Panc1 (cell line): ENCODE measurements around the gene GRAMD2A. TPM values are rescaled to one million over a fixed set of nuclear protein-coding genes. Genes with fewer than 3 reads are reported as not detected.

Experiments
- ATAC-seq: fragments of 200-7000 bp; cut with Tn5 transposase; 2 replicates; pipeline ENCODE4 v1.9.1; 2020; ENCODE audit warnings: mild to moderate bottlenecking, moderate library complexity
- BruUV-seq: library from RNA; stranded (reverse); fragments of 400-500 nt; replicated peaks from 2 replicates; lab custom pipeline; 2021; lab: Mats Ljungman, UMichigan
- CTCF ChIA-PET: fragments of 300-600 bp; sonication (Branson Sonifier 250); formaldehyde crosslinking; loops from one replicate; lab custom pipeline; 2022; ENCODE audit warnings: antibody characterized with exemption; lab: Charles Lee
- POLR2A ChIA-PET: fragments of 300-600 bp; sonication (Branson Sonifier 250); formaldehyde crosslinking; loops from one replicate; lab custom pipeline; 2022; ENCODE audit warnings: antibody characterized with exemption; lab: Charles Lee
- DNase-seq: peaks from one replicate; pipeline ENCODE4 v3.0.0-alpha.2; 2010; ENCODE audit warnings: low read depth, low spot score
- H3K27ac ChIP-seq: 2 replicates; pipeline ENCODE4 v1.5.1; 2011; ENCODE audit warnings: mild to moderate bottlenecking, low read length, inconsistent platforms
- H3K27me3 ChIP-seq: fragments of 200-500 bp; sonication (Bioruptor generic); 2 replicates; pipeline ENCODE4 v1.6.0; 2014; ENCODE audit warnings: low read length, inconsistent platforms; ENCODE audit not compliant: control insufficient read depth, insufficient read depth
- H3K36me3 ChIP-seq: fragments of 200-500 bp; sonication (Bioruptor generic); 2 replicates; pipeline ENCODE4 v1.5.1; 2014; ENCODE audit warnings: inconsistent platforms, mild to moderate bottlenecking, low read length, moderate library complexity; ENCODE audit not compliant: control insufficient read depth, insufficient read depth
- H3K4me1 ChIP-seq: 2 replicates; pipeline ENCODE4 v1.5.1; 2011; ENCODE audit warnings: inconsistent platforms, mild to moderate bottlenecking, low read length, moderate library complexity; ENCODE audit not compliant: control insufficient read depth, insufficient read depth
- H3K4me3 ChIP-seq, 2 experiments: 2 replicates each; pipeline ENCODE4 v1.5.1; 2011 to 2012; ENCODE audit warnings: low read depth in 2 of 2, low read length in 2 of 2, mild to moderate bottlenecking in 2 of 2, inconsistent platforms in 1 of 2, moderate library complexity in 1 of 2
- H3K9me3 ChIP-seq: fragments of 200-500 bp; sonication (Bioruptor generic); 2 replicates; pipeline ENCODE4 v1.5.1; 2014; ENCODE audit warnings: low read depth, mild to moderate bottlenecking, inconsistent platforms, low read length, moderate library complexity; ENCODE audit not compliant: control insufficient read depth, insufficient read depth
- POLR2AphosphoS5 ChIP-seq: IDR thresholded peaks from 2 replicates; pipeline ENCODE4 v1.6.1; 2012; ENCODE audit warnings: mild to moderate bottlenecking, low read depth, low read length, moderate library complexity
- SIN3A ChIP-seq: IDR thresholded peaks from 2 replicates; pipeline ENCODE4 v1.6.1; 2012; ENCODE audit warnings: low read depth, mild to moderate bottlenecking, low read length, moderate library complexity, borderline replicate concordance; ENCODE audit not compliant: insufficient read depth
- TCF7L2 ChIP-seq: IDR thresholded peaks from 2 replicates; pipeline ENCODE4 v1.6.1; 2011; ENCODE audit warnings: mild to moderate bottlenecking, low read depth, low read length, inconsistent platforms
- in situ Hi-C: cut with HindIII; loops from 2 replicates; pipeline ENCODE4 v1.10.0; 2016; ENCODE audit warnings: low sequenced_read_pairs, low pct_unique_long_range_greater_than_20kb
- intact Hi-C: fragments of 100-400 bp; cut with micrococcal nuclease; formaldehyde crosslinking; loops from one replicate; pipeline ENCODE4 v1.10.0; 2022; ENCODE audit not compliant: unreplicated experiment
- total RNA-seq: library from RNA; stranded (reverse); gene quantifications from one replicate; pipeline ENCODE4 v1.2.1, GENCODE V29; 2021; ENCODE audit not compliant: unreplicated experiment
- TF ChIP-seq, protein P1 (sequence below): fragments of 450-650 bp; IDR thresholded peaks from 2 replicates; pipeline ENCODE4 v1.5.1; 2017; ENCODE audit warnings: mild to moderate bottlenecking
- TF ChIP-seq, protein P2 (sequence below), 2 experiments: IDR thresholded peaks; 2 replicates each; pipeline ENCODE4 v1.6.1; 2011 to 2012; ENCODE audit warnings: low read depth in 2 of 2, control low read depth in 1 of 2, low read length in 1 of 2, mild to moderate bottlenecking in 1 of 2, moderate library complexity in 1 of 2; ENCODE audit not compliant: insufficient read depth in 1 of 2

GRAMD2A gene
- total RNA-seq, 1 experiment from 2014 or later = 1.3 TPM

DNA sequence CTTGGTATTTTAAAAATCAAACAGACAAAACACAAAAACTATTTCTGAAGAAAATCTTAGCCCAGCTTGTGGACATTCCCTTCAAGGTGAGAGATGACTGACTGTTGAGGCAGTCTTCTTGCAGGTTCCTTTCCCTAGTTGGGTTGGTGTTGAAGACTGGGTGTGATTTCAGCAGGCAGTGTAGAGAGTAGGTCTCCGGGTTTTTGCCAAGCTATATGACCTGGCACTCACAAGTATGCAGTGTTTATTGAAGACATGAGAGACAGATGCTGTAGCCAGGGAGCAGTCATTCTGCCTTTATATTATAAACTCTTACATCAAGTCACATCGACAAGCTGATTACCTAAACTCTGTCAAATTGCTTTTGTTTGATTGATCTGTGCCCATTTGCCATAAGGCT is 61.9 kb downstream of the GRAMD2A start:
- in situ Hi-C loops = no loop called here
- CTCF ChIA-PET = no interaction called here
- no peaks in the 10 kb centered on the region for H3K27me3 ChIP-seq
- BruUV-seq = no TSS peak
- TF ChIP-seq, protein P1, sequence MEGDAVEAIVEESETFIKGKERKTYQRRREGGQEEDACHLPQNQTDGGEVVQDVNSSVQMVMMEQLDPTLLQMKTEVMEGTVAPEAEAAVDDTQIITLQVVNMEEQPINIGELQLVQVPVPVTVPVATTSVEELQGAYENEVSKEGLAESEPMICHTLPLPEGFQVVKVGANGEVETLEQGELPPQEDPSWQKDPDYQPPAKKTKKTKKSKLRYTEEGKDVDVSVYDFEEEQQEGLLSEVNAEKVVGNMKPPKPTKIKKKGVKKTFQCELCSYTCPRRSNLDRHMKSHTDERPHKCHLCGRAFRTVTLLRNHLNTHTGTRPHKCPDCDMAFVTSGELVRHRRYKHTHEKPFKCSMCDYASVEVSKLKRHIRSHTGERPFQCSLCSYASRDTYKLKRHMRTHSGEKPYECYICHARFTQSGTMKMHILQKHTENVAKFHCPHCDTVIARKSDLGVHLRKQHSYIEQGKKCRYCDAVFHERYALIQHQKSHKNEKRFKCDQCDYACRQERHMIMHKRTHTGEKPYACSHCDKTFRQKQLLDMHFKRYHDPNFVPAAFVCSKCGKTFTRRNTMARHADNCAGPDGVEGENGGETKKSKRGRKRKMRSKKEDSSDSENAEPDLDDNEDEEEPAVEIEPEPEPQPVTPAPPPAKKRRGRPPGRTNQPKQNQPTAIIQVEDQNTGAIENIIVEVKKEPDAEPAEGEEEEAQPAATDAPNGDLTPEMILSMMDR = no peak
- TF ChIP-seq TCF7L2 (no peak), POLR2AphosphoS5 (no peak), SIN3A (no peak)
- TF ChIP-seq, protein P2, sequence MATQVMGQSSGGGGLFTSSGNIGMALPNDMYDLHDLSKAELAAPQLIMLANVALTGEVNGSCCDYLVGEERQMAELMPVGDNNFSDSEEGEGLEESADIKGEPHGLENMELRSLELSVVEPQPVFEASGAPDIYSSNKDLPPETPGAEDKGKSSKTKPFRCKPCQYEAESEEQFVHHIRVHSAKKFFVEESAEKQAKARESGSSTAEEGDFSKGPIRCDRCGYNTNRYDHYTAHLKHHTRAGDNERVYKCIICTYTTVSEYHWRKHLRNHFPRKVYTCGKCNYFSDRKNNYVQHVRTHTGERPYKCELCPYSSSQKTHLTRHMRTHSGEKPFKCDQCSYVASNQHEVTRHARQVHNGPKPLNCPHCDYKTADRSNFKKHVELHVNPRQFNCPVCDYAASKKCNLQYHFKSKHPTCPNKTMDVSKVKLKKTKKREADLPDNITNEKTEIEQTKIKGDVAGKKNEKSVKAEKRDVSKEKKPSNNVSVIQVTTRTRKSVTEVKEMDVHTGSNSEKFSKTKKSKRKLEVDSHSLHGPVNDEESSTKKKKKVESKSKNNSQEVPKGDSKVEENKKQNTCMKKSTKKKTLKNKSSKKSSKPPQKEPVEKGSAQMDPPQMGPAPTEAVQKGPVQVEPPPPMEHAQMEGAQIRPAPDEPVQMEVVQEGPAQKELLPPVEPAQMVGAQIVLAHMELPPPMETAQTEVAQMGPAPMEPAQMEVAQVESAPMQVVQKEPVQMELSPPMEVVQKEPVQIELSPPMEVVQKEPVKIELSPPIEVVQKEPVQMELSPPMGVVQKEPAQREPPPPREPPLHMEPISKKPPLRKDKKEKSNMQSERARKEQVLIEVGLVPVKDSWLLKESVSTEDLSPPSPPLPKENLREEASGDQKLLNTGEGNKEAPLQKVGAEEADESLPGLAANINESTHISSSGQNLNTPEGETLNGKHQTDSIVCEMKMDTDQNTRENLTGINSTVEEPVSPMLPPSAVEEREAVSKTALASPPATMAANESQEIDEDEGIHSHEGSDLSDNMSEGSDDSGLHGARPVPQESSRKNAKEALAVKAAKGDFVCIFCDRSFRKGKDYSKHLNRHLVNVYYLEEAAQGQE (IDR thresholded peaks at IDR 0.05; ENCODE audit: insufficient read depth in 1 of 2, low read depth in 2 of 2, low read length in 1 of 2) = no peak
- H3K27ac ChIP-seq = no peak overlapping the region
- H3K9me3 ChIP-seq = no peaks in the 10 kb centered on the region
- intact Hi-C loops = no loop called here
- H3K4me3 ChIP-seq = no peak overlapping the region
- DNase-seq (no peak), ATAC-seq (no peak)
- no peaks in the 10 kb centered on the region for H3K36me3 ChIP-seq
- POLR2A ChIA-PET = no interaction called here
- H3K4me1 ChIP-seq = 0 out of 2 replicates have a peak, but pooled peaks cover 3% of the 10 kb centered on the region

GRCh38 chr15:72133211-72133610 is 64.4 kb downstream of the GRAMD2A start:
- CTCF ChIA-PET = interaction anchor here (0.6 kb wide), 1 partner anchor 23 kb away, joined by 3 read pairs; no protein-coding TSS in a partner anchor
- no peak overlapping the region for H3K4me3 ChIP-seq

More at GRCh38 chr15:72133211-72133610, 64.4 kb downstream of the GRAMD2A start:
- Histone ChIP-seq H3K27me3 (no peaks in the 10 kb centered on the region), H3K9me3 (no peaks in the 10 kb centered on the region), H3K4me1 (0 out of 2 replicates have a peak, but pooled peaks cover 3% of the 10 kb centered on the region), H3K36me3 (no peaks in the 10 kb centered on the region), H3K27ac (no peak overlapping the region)
- POLR2A ChIA-PET = no interaction called here
- BruUV-seq = no TSS peak
- DNase-seq (no peak), ATAC-seq (no peak)
- in situ Hi-C loops = no loop called here
- intact Hi-C loops = no loop called here
- TF ChIP-seq POLR2AphosphoS5 (no peak), SIN3A (no peak), TCF7L2 (no peak)
- TF ChIP-seq, protein P1 = no peak
- TF ChIP-seq, protein P2 (IDR thresholded peaks at IDR 0.05; ENCODE audit: insufficient read depth in 1 of 2, low read depth in 2 of 2, low read length in 1 of 2) = no peak
